B cell (primary cell): Measurements from ENCODE around the gene GAK. TPM values are rescaled to one million over a fixed set of nuclear protein-coding genes. Genes with fewer than 3 reads are reported as not detected.

Experiments used
- ATAC-seq: fragments of 200-7000 bp; cut with Tn5 transposase; one replicate; pipeline ENCODE4 v1.10.0; 2021; ENCODE audit warnings: low read depth, mild to moderate bottlenecking, moderate number of reproducible peaks, moderate library complexity
- CTCF ChIA-PET: fragments of 350-600 bp; sonication (Branson Sonifier 250); formaldehyde crosslinking; loops from one replicate; lab custom pipeline; 2021; ENCODE audit warnings: antibody characterized with exemption, inconsistent platforms; lab: Charles Lee
- POLR2A ChIA-PET: fragments of 350-600 bp; sonication (Branson Sonifier 250); formaldehyde crosslinking; loops from one replicate; lab custom pipeline; 2021; ENCODE audit warnings: antibody characterized with exemption; lab: Charles Lee
- DNase-seq: peaks from one replicate; pipeline ENCODE4 v3.0.0; 2013
- H2AFZ ChIP-seq: 2 replicates; pipeline ENCODE4 v1.6.1; 2012; ENCODE audit warnings: mild to moderate bottlenecking, low read depth, low read length; ENCODE audit not compliant: insufficient read depth, poor library complexity, severe bottlenecking
- H3K27ac ChIP-seq, 2 donors: 1 replicate in 1 of 2; 2 replicates in 1 of 2; pipeline ENCODE4 v1.5.1; 2012 to 2013; ENCODE audit warnings: low read length in 2 of 2, mild to moderate bottlenecking in 2 of 2, moderate library complexity in 1 of 2
- H3K27me3 ChIP-seq, 4 experiments: fragments of 200-600 bp in 1 of 4; sonication (generic) in 1 of 4; replicated peaks in 1 of 4; 1 replicate in 2 of 4; 2 replicates in 2 of 4; pipeline versions ENCODE4 v1.6.1 to v1.7.0; 2013 to 2016; ENCODE audit warnings: low read length in 3 of 4, mild to moderate bottlenecking in 2 of 4, mixed read lengths in 1 of 4, moderate library complexity in 1 of 4; ENCODE audit not compliant: insufficient read depth in 4 of 4, control insufficient read depth in 3 of 4; ENCODE audit errors: control extremely low read depth in 1 of 4
- H3K36me3 ChIP-seq, 2 experiments: replicated peaks in 1 of 2; 1 replicate in 1 of 2; 2 replicates in 1 of 2; pipeline versions ENCODE4 v1.6.1 to v1.7.1; 2013; ENCODE audit warnings: low read length in 1 of 2; ENCODE audit not compliant: insufficient read depth in 2 of 2, control insufficient read depth in 1 of 2; ENCODE audit errors: control extremely low read depth in 1 of 2, extremely low read depth in 1 of 2
- H3K4me1 ChIP-seq, 2 donors: fragments of 200-600 bp in 1 of 2; sonication (generic) in 1 of 2; 1 replicate in 1 of 2; 2 replicates in 1 of 2; pipeline versions ENCODE4 v1.5.1 to v1.6.1; 2013 to 2017; ENCODE audit warnings: low read length in 2 of 2; ENCODE audit not compliant: control insufficient read depth in 2 of 2, insufficient read depth in 2 of 2
- H3K4me2 ChIP-seq: replicated peaks from 2 replicates; pipeline ENCODE3; 2012; ENCODE audit warnings: mild to moderate bottlenecking, low read depth, low read length; ENCODE audit not compliant: poor library complexity, severe bottlenecking
- H3K4me3 ChIP-seq, 5 experiments: fragments of 200-600 bp in 1 of 5; sonication (generic) in 1 of 5; 1 replicate in 3 of 5; 2 replicates in 2 of 5; pipeline versions ENCODE4 v1.5.1 to v1.7.0; 2011 to 2016; ENCODE audit warnings: low read length in 4 of 5, mild to moderate bottlenecking in 4 of 5, low read depth in 2 of 5, control low read depth in 1 of 5, moderate library complexity in 1 of 5; ENCODE audit not compliant: insufficient read depth in 1 of 5; ENCODE audit errors: control extremely low read depth in 1 of 5, extremely low read depth in 1 of 5
- H3K79me2 ChIP-seq: fragments of 200-600 bp; sonication (generic); one replicate; pipeline ENCODE4 v1.6.0; 2016; ENCODE audit warnings: low read length; ENCODE audit not compliant: control insufficient read depth, insufficient read depth
- H3K9ac ChIP-seq: fragments of 200-600 bp; sonication (generic); 2 replicates; pipeline ENCODE4 v1.6.1; 2017; ENCODE audit warnings: mild to moderate bottlenecking, low read length, moderate library complexity
- H3K9me3 ChIP-seq, 3 donors: one replicate each; pipeline versions ENCODE4 v1.6.1 to v1.7.1; 2013; ENCODE audit warnings: low read length in 2 of 3; ENCODE audit not compliant: control insufficient read depth in 2 of 3, insufficient read depth in 1 of 3; ENCODE audit errors: control extremely low read depth in 1 of 3
- H4K20me1 ChIP-seq: 2 replicates; pipeline ENCODE4 v1.6.0; 2012; ENCODE audit warnings: mild to moderate bottlenecking, low read length; ENCODE audit not compliant: insufficient read depth, control insufficient read depth, poor library complexity, severe bottlenecking
- H3K27ac Mint-ChIP-seq: one replicate; pipeline ENCODE4 v1.8.0; 2021; ENCODE audit warnings: mixed read lengths
- H3K27me3 Mint-ChIP-seq: one replicate; pipeline ENCODE4 v1.8.0; 2021; ENCODE audit warnings: mixed read lengths
- H3K4me1 Mint-ChIP-seq: one replicate; pipeline ENCODE4 v1.8.0; 2021; ENCODE audit warnings: mixed read lengths
- H3K4me3 Mint-ChIP-seq: one replicate; pipeline ENCODE4 v1.8.0; 2021; ENCODE audit warnings: mixed read lengths
- H3K9me3 Mint-ChIP-seq: one replicate; pipeline ENCODE4 v1.8.0; 2022; ENCODE audit warnings: mixed read lengths; ENCODE audit not compliant: insufficient read depth
- EZH2 ChIP-seq: IDR thresholded peaks from 2 replicates; pipeline ENCODE4 v1.6.1; 2012; ENCODE audit warnings: borderline replicate concordance, low read depth, mild to moderate bottlenecking, moderate library complexity, low read length; ENCODE audit not compliant: insufficient read depth, poor library complexity, severe bottlenecking
- WGBS: methylation state at CpG from one replicate; pipeline ENCODE4 v1.1.5; 2013; ENCODE audit warnings: missing lambda C conversion rate; ENCODE audit not compliant: insufficient coverage; 5-methylcytosine and 5-hydroxymethylcytosine counted together
- intact Hi-C: fragments of 100-400 bp; cut with micrococcal nuclease; formaldehyde crosslinking; loops from one replicate; pipeline ENCODE4 v1.10.0; 2022
- polyA plus RNA-seq: library from polyadenylated mRNA; depleted of rRNA; stranded (reverse); fragments of >200 nt; gene quantifications from 2 replicates; pipeline ENCODE4 v1.2.3, GENCODE V29; 2012
- total RNA-seq, 2 donors: library from RNA; stranded (reverse); fragments of 120-200 nt in 1 of 2; gene quantifications; 1 replicate in 1 of 2; 2 replicates in 1 of 2; pipeline versions ENCODE4 v1.2.3 to v1.2.4, GENCODE V29; 2013 to 2022
- TF ChIP-seq, protein P1 (sequence below): fragments of 200-600 bp; IDR thresholded peaks from one replicate; pipeline ENCODE4 v1.8.0; 2022; ENCODE audit warnings: antibody characterized with exemption, mild to moderate bottlenecking

GAK gene
- total and polyA plus RNA-seq, 2 donors (not counting 1 experiment from before 2014, with no cell fraction given): 113 to 283 TPM

GRCh38 chr4:911221-911751 lies 20.8 kb downstream of the GAK start:
- no peaks in the 10 kb centered on the region for H3K27me3 ChIP-seq
- H3K4me3 ChIP-seq: no peak overlapping the region
- ChIA-PET POLR2A (no interaction called here), CTCF (interaction anchor here (0.9 kb wide), 1 partner anchor 21 kb away, joined by 3 read pairs; the partner anchor contains the start of genes GAK and TMEM175)
- H3K79me2 ChIP-seq: peaks cover 100% of the 10 kb centered on the region
- 98% methylated on average over 23 of the region's 23 CpGs for WGBS
- H3K9me3 ChIP-seq: no peaks in the 10 kb centered on the region
- DNase-seq (no peak), ATAC-seq (no peak)
- no peak overlapping the region for H3K27ac Mint-ChIP-seq
- H3K9me3 Mint-ChIP-seq: no peaks in the 10 kb centered on the region
- no peak overlapping the region for H3K4me3 Mint-ChIP-seq
- H3K27me3 Mint-ChIP-seq: no peaks in the 10 kb centered on the region
- no peak overlapping the region for H3K27ac ChIP-seq
- TF ChIP-seq EZH2: no peak
- no peak overlapping the region for H3K9ac ChIP-seq
- peaks cover 17% of the 10 kb centered on the region for H3K4me1 Mint-ChIP-seq
- H3K4me2 ChIP-seq: no peak overlapping the region
- peaks cover 98% of the 10 kb centered on the region for H4K20me1 ChIP-seq
- no peak overlapping the region for H2AFZ ChIP-seq
- H3K36me3 ChIP-seq: peaks cover 2 to 57% of the 10 kb centered on the region in 2 experiments
- H3K4me1 ChIP-seq: peaks cover 18 to 19% of the 10 kb centered on the region in 2 donors
- intact Hi-C loops: no loop called here

- no peak overlapping the region for H2AFZ ChIP-seq
- intact Hi-C loops: no loop called here
- H3K9me3 ChIP-seq: peaks cover 0 to 6% (median 0%) of the 10 kb centered on the region in 3 donors
- peaks cover 11 to 12% of the 10 kb centered on the region in 2 donors for H3K4me1 ChIP-seq
- CTCF ChIA-PET: no interaction called here
- H3K4me2 ChIP-seq: no peak overlapping the region
- POLR2A ChIA-PET: no interaction called here
- H3K36me3 ChIP-seq: peaks cover 2 to 59% of the 10 kb centered on the region in 2 experiments
- H3K4me3 ChIP-seq: no peak overlapping the region
- Mint-ChIP-seq H3K27ac (peak overlapping the region; percentile 10), H3K4me3 (no peak overlapping the region), H3K9me3 (no peaks in the 10 kb centered on the region), H3K27me3 (no peaks in the 10 kb centered on the region), H3K4me1 (peaks cover 10% of the 10 kb centered on the region)
- H4K20me1 ChIP-seq: peaks cover 98% of the 10 kb centered on the region
- H3K79me2 ChIP-seq: peaks cover 97% of the 10 kb centered on the region
- no peaks in the 10 kb centered on the region for H3K27me3 ChIP-seq
- H3K27ac ChIP-seq: no peak overlapping the region
- no peak for ATAC-seq
- no peak overlapping the region for H3K9ac ChIP-seq
- TF ChIP-seq EZH2: no peak
- TF ChIP-seq, protein P1, sequence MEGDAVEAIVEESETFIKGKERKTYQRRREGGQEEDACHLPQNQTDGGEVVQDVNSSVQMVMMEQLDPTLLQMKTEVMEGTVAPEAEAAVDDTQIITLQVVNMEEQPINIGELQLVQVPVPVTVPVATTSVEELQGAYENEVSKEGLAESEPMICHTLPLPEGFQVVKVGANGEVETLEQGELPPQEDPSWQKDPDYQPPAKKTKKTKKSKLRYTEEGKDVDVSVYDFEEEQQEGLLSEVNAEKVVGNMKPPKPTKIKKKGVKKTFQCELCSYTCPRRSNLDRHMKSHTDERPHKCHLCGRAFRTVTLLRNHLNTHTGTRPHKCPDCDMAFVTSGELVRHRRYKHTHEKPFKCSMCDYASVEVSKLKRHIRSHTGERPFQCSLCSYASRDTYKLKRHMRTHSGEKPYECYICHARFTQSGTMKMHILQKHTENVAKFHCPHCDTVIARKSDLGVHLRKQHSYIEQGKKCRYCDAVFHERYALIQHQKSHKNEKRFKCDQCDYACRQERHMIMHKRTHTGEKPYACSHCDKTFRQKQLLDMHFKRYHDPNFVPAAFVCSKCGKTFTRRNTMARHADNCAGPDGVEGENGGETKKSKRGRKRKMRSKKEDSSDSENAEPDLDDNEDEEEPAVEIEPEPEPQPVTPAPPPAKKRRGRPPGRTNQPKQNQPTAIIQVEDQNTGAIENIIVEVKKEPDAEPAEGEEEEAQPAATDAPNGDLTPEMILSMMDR: no peak
- WGBS: 96% methylated on average over 25 of the region's 26 CpGs
- no peak for DNase-seq
Observed at GRCh38 chr4:910366-911091, 21.6 kb downstream of the GAK start.
